Kidney (tissue), 14 donors: ENCODE measurements around the gene DNASE1L2. TPM values are rescaled to one million over a fixed set of nuclear protein-coding genes. Genes with fewer than 3 reads are reported as not detected.
A peak's percentile ranks its signal among the peaks of the same experiment; 100 is the strongest.
"Not testable (repeated sequence)": the region's sequence is repeated elsewhere in the genome, so short reads cannot be mapped to it uniquely, and the experiment has no call there.

ENCODE experiments used
- DNase-seq, 5 donors: peaks; one replicate each; pipeline ENCODE4 v3.0.0-alpha.2; 2013 to 2020
- FAIRE-seq: peaks from 2 replicates; lab custom pipeline; 2012; peaks lifted over from hg19 to GRCh38; lab: Jason Lieb, UNC
- H3K27ac ChIP-seq, 2 donors: one replicate each; pipeline ENCODE4 v1.7.0; 2013; ENCODE audit warnings: low read depth in 2 of 2, low read length in 2 of 2, inconsistent platforms in 1 of 2
- H3K27me3 ChIP-seq: one replicate; pipeline ENCODE4 v1.7.1; 2013; ENCODE audit warnings: low read length, inconsistent platforms; ENCODE audit not compliant: control insufficient read depth, insufficient read depth
- H3K36me3 ChIP-seq, 3 donors: one replicate each; pipeline versions ENCODE4 v1.7.0 to v1.7.1; 2013; ENCODE audit warnings: low read length in 3 of 3, control low read depth in 1 of 3, inconsistent platforms in 1 of 3; ENCODE audit not compliant: insufficient read depth in 3 of 3, control insufficient read depth in 2 of 3
- H3K4me1 ChIP-seq, 3 donors: one replicate each; pipeline versions ENCODE4 v1.7.0 to v1.7.1; 2013; ENCODE audit warnings: low read length in 3 of 3, inconsistent platforms in 1 of 3, low read depth in 1 of 3; ENCODE audit not compliant: control insufficient read depth in 2 of 3, insufficient read depth in 2 of 3
- H3K4me3 ChIP-seq, 3 donors: one replicate each; pipeline versions ENCODE4 v1.7.0 to v1.8.1; 2013; ENCODE audit warnings: low read length in 3 of 3, control low read depth in 1 of 3, inconsistent platforms in 1 of 3
- H3K9ac ChIP-seq, 3 donors: one replicate each; pipeline versions ENCODE4 v1.7.0 to v1.7.1; 2013; ENCODE audit warnings: low read length in 3 of 3, control low read depth in 1 of 3, inconsistent platforms in 1 of 3
- H3K9me3 ChIP-seq, 3 donors: one replicate each; pipeline versions ENCODE4 v1.7.0 to v1.7.1; 2013; ENCODE audit warnings: low read length in 3 of 3, control low read depth in 1 of 3, inconsistent platforms in 1 of 3; ENCODE audit not compliant: control insufficient read depth in 2 of 3, insufficient read depth in 1 of 3
- CTCF ChIP-seq: IDR thresholded peaks from 3 replicates; pipeline ENCODE4 v1.5.1; 2012; ENCODE audit warnings: mild to moderate bottlenecking, moderate library complexity, borderline replicate concordance; ENCODE audit not compliant: insufficient read depth; ENCODE audit errors: extremely low read depth
- intact Hi-C: fragments of 100-400 bp; cut with DNase I; formaldehyde crosslinking; loops from one replicate; pipeline ENCODE4 v1.11.1; 2022
- polyA plus RNA-seq: library from polyadenylated mRNA; stranded (reverse); fragments of 350-450 nt; fragmentation: Illumina TruSeq; extraction: RNeasy Lipid Tissue Mini Kit (QIAGEN cat#74804); gene quantifications from one replicate; pipeline ENCODE4 v1.2.3, GENCODE V29; 2014; ENCODE audit warnings: low read depth, low replicate concordance; ENCODE audit not compliant: insufficient read depth
- total RNA-seq: library from RNA; stranded (reverse); fragmentation: NEBNext Ultra II Directional; extraction: Animal tissue kit (Norgen Biotek cat#: 25700); gene quantifications from one replicate; pipeline ENCODE4 v1.2.1, GENCODE V29; 2021
- donor health status: control.
- donor health status: control.
- donor health status: control.
- donor health status: control.
- donor health status: control.
- donor health status: DM: yes; HTN: yes; CAD: no.
- donor health status: Normal renal cell carcinoma (clear cell type).

The DNASE1L2 gene
- total and polyA plus RNA-seq, 2 donors from 2014 or later, result 0.88 TPM

GRCh38 chr16:2256531-2257140 is 20.4 kb downstream of the DNASE1L2 start:
- no peak for TF ChIP-seq CTCF
- intact Hi-C loops, result no loop called here
- FAIRE-seq (no peak), DNase-seq (no peak)
- Histone ChIP-seq H3K9me3 (no peaks in the 10 kb centered on the region), H3K4me1 (peaks cover 0 to 6% (median 0%) of the 10 kb centered on the region in 3 donors), H3K9ac (no peak overlapping the region), H3K27me3 (no peaks in the 10 kb centered on the region), H3K27ac (no peak overlapping the region), H3K4me3 (no peak overlapping the region), H3K36me3 (peaks cover 2 to 46% (median 24%) of the 10 kb centered on the region in 3 donors)

GRCh38 chr16:2257726-2258125 is 21.5 kb downstream of the DNASE1L2 start:
- H3K4me3 ChIP-seq, result no peak overlapping the region
- H3K36me3 ChIP-seq, result peaks cover 5 to 57% (median 34%) of the 10 kb centered on the region in 3 donors
- no peaks in the 10 kb centered on the region for H3K9me3 ChIP-seq
- no peak for TF ChIP-seq CTCF
- no peaks in the 10 kb centered on the region for H3K27me3 ChIP-seq
- H3K9ac ChIP-seq, result no peak overlapping the region
- DNase-seq, result no peak
- no peaks in the 10 kb centered on the region for H3K4me1 ChIP-seq
- intact Hi-C loops, result no loop called here
- no peak for FAIRE-seq
- H3K27ac ChIP-seq, result no peak overlapping the region

DNA sequence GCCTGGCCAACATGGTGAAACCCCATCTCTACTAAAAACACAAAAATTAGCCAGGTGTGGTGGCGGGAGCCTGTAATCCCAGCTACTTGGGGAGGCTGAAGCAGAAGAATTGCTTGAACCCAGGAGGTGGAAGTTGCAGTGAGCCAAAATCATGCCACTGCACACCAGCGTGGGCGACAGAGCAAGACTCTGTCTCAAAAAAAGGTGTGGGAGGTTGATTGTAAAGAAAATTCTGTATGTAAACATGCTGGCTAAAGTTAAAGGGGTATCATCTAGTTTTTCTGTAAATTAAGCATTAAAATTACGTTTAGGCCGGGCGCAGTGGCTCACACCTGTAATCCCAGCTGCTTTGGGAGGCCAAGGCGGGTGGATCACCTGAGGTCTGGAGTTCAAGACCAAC is 22.3 kb downstream of the DNASE1L2 start:
- H3K4me3 ChIP-seq, DNase-seq, H3K4me1 ChIP-seq, H3K27ac ChIP-seq, H3K27me3 ChIP-seq, intact Hi-C loops, FAIRE-seq, H3K9ac ChIP-seq, H3K9me3 ChIP-seq: not testable (repeated sequence)
- peaks cover 7 to 56% (median 38%) of the 10 kb centered on the region in 3 donors for H3K36me3 ChIP-seq

GRCh38 chr16:2260250-2260649 is 24.0 kb downstream of the DNASE1L2 start:
- DNase-seq (no peak), FAIRE-seq (no peak)
- intact Hi-C loops, result no loop called here
- Histone ChIP-seq H3K9ac (no peak overlapping the region), H3K36me3 (peaks cover 8 to 52% (median 38%) of the 10 kb centered on the region in 3 donors), H3K9me3 (no peaks in the 10 kb centered on the region), H3K27ac (no peak overlapping the region), H3K27me3 (no peaks in the 10 kb centered on the region), H3K4me3 (no peak overlapping the region), H3K4me1 (no peaks in the 10 kb centered on the region)
- TF ChIP-seq CTCF, result no peak

GRCh38 chr16:2263026-2263425 is 26.8 kb downstream of the DNASE1L2 start:
- H3K9me3 ChIP-seq, H3K27ac ChIP-seq, H3K4me1 ChIP-seq, intact Hi-C loops, H3K4me3 ChIP-seq, DNase-seq, FAIRE-seq, H3K9ac ChIP-seq, H3K27me3 ChIP-seq: not testable (repeated sequence)
- peaks cover 5 to 26% (median 23%) of the 10 kb centered on the region in 3 donors for H3K36me3 ChIP-seq

GRCh38 chr16:2266887-2267286 is 30.6 kb downstream of the DNASE1L2 start:
- H3K27me3 ChIP-seq, FAIRE-seq, H3K4me1 ChIP-seq, intact Hi-C loops, H3K9me3 ChIP-seq, DNase-seq, H3K27ac ChIP-seq: not testable (repeated sequence)
- Histone ChIP-seq H3K4me3 (peak overlapping the region; percentile 68 to 97 (median 87)), H3K36me3 (peaks cover 5 to 12% (median 10%) of the 10 kb centered on the region in 3 donors), H3K9ac (peak overlapping the region in 2 of 3 donors; percentile 24 to 78)
